HUES64 (cell line): ENCODE data around the gene RASIP1.
"Not testable (repeated sequence)": the region's sequence is repeated elsewhere in the genome, so short reads cannot be mapped to it uniquely, and the experiment has no call there.

Experiments
- H3K27ac ChIP-seq: 2 replicates; pipeline ENCODE4 v1.7.0; 2013; ENCODE audit warnings: low read depth, low read length, inconsistent platforms
- H3K27me3 ChIP-seq: 2 replicates; pipeline ENCODE4 v1.6.1; 2013; ENCODE audit warnings: mild to moderate bottlenecking, low read length; ENCODE audit not compliant: insufficient read depth
- H3K36me3 ChIP-seq: 2 replicates; pipeline ENCODE4 v1.6.1; 2013; ENCODE audit warnings: mild to moderate bottlenecking, low read length; ENCODE audit not compliant: insufficient read depth
- H3K4me1 ChIP-seq: 2 replicates; pipeline ENCODE4 v1.6.1; 2013; ENCODE audit warnings: mild to moderate bottlenecking, low read length, moderate library complexity; ENCODE audit not compliant: insufficient read depth
- H3K4me3 ChIP-seq: 2 replicates; pipeline ENCODE4 v1.5.1; 2013; ENCODE audit warnings: mild to moderate bottlenecking, low read length, moderate library complexity
- H3K9ac ChIP-seq: 2 replicates; pipeline ENCODE4 v1.6.1; 2013; ENCODE audit warnings: mild to moderate bottlenecking, low read depth, low read length
- H3K9me3 ChIP-seq: 2 replicates; pipeline ENCODE4 v1.6.1; 2013; ENCODE audit warnings: low read depth, low read length; ENCODE audit not compliant: insufficient read depth
- WGBS: fragments of 150-250, 120-280 bp; methylation state at CpG from one replicate; pipeline ENCODE4 v1.1.7; 2013; ENCODE audit warnings: missing lambda C conversion rate; 5-methylcytosine and 5-hydroxymethylcytosine counted together

RASIP1 gene

DNA sequence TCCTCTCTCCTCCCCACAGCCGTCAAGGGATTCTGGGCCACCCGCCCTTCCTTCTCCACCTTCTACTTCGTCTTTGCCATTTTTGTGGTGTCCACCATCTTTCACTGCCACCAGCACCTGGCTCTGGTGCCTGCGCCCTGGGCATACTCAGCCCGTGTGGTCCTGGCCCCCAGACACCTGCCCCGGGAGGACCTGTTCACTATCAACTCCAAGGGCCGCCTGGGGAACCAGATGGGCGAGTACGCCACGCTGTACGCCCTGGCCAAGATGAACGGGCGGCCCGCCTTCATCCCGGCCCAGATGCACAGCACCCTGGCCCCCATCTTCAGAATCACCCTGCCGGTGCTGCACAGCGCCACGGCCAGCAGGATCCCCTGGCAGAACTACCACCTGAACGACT lies 60.4 kb downstream of the RASIP1 start:
- not testable (repeated sequence) for H3K9ac ChIP-seq, H3K4me1 ChIP-seq, H3K27me3 ChIP-seq, H3K36me3 ChIP-seq, H3K9me3 ChIP-seq, H3K27ac ChIP-seq, H3K4me3 ChIP-seq
- 94% methylated on average over 14 of the region's 19 CpGs for WGBS

GRCh38 chr19:48678201-48678600 lies 62.2 kb downstream of the RASIP1 start:
- Histone ChIP-seq H3K27me3 (peaks cover 11% of the 10 kb centered on the region), H3K4me3 (no peak overlapping the region), H3K4me1 (peaks cover 24% of the 10 kb centered on the region), H3K36me3 (no peaks in the 10 kb centered on the region), H3K27ac (no peak overlapping the region), H3K9ac (no peak overlapping the region), H3K9me3 (no peaks in the 10 kb centered on the region)
- WGBS, result 86% methylated on average over 3 of the region's 4 CpGs

- WGBS, result 93% methylated on average over 13 of the region's 13 CpGs
- H3K4me1 ChIP-seq, result peaks cover 25% of the 10 kb centered on the region
- H3K36me3 ChIP-seq, result no peaks in the 10 kb centered on the region
These were observed 63.5 kb downstream of the RASIP1 start for GRCh38 chr19:48676887-48677286.

GRCh38 chr19:48676487-48676886 lies 63.9 kb downstream of the RASIP1 start:
- no peaks in the 10 kb centered on the region for H3K36me3 ChIP-seq
- WGBS, result 91% methylated on average over 17 of the region's 17 CpGs
- H3K9ac ChIP-seq, result no peak overlapping the region

More at GRCh38 chr19:48676887-48677286, 63.5 kb downstream of the RASIP1 start:
- H3K9ac ChIP-seq, result no peak overlapping the region
- peaks cover 11% of the 10 kb centered on the region for H3K27me3 ChIP-seq
- no peaks in the 10 kb centered on the region for H3K9me3 ChIP-seq
- no peak overlapping the region for H3K4me3 ChIP-seq
- H3K27ac ChIP-seq, result no peak overlapping the region

GRCh38 chr19:48674921-48675824 lies 65.2 kb downstream of the RASIP1 start:
- Histone ChIP-seq H3K9ac (no peak overlapping the region), H3K27ac (no peak overlapping the region), H3K36me3 (no peaks in the 10 kb centered on the region), H3K4me3 (no peak overlapping the region), H3K4me1 (peaks cover 25% of the 10 kb centered on the region), H3K27me3 (peaks cover 11% of the 10 kb centered on the region), H3K9me3 (no peaks in the 10 kb centered on the region)
- WGBS, result 39% methylated on average over 28 of the region's 28 CpGs

More at GRCh38 chr19:48676487-48676886, 63.9 kb downstream of the RASIP1 start:
- Histone ChIP-seq H3K4me3 (no peak overlapping the region), H3K4me1 (peaks cover 25% of the 10 kb centered on the region), H3K27ac (no peak overlapping the region), H3K9me3 (no peaks in the 10 kb centered on the region), H3K27me3 (peaks cover 11% of the 10 kb centered on the region)

DNA sequence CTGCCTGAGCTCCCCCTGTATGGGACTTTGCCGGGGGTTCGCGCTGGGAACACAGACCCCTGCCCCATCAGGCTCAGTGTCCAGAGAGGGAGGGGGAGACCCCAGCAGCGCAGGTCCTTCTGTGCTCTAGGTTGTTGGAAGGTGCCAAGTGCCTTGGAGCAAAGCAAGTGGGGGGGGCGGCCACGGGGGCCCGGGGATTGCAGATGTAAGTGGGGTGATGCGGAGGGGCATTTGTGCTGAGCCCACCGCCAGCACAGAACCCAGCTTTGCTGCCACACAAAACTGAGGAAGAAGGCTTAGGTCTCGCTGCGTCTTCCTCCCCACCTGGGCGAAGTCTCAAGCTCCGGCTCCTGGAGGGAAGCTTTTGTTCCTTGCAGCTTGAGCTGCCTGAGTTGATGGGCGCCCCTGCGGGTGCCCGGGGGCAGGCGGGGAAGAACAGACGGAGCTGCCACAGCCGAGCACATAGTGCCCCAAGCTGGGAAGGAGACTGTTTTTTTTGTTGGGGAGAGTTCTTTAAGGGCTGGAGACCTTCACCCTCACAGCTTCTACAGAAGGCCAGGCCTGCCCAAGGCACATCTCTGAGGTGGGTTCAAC lies 66.1 kb downstream of the RASIP1 start:
- H3K27ac ChIP-seq, result no peak overlapping the region
- H3K27me3 ChIP-seq, result peaks cover 11% of the 10 kb centered on the region
- H3K4me1 ChIP-seq, result peaks cover 25% of the 10 kb centered on the region
- 23% methylated on average over 19 of the region's 19 CpGs for WGBS
- H3K9me3 ChIP-seq, result no peaks in the 10 kb centered on the region
- no peak overlapping the region for H3K4me3 ChIP-seq
- H3K9ac ChIP-seq, result no peak overlapping the region
- no peaks in the 10 kb centered on the region for H3K36me3 ChIP-seq

DNA sequence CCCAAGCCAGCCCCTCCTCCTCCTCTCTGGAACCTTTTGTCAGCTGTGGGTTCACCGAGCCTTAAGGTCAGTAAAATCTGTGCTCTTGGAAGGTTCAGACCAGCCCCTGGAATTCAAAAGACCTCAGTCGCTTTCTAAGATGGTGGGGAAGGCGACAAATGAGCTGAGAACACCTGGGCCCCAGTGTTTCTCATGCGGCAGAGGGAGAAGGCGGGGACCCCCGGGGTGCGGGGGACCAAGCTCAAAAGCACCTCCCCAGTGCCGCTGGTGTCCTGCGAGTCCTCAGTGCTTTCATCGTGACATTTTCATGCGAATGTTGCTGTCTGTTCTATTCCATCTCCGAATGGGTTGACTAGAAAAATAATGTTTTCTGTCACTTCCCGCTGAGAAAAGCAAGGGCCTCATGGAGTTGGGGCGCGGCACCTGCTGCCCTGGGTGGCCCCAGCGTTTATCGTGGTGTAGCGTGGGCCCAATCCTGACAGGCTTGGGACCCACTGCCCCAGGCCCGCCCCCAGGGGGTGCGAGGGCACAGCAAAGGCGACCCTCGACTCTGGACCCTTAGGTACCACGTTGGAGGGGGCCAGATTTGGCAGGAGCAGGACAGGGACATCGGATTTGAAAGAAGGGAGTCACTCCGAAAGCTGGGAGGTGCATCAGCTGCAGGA lies 66.8 kb downstream of the RASIP1 start:
- H3K9me3 ChIP-seq, result no peaks in the 10 kb centered on the region
- no peak overlapping the region for H3K27ac ChIP-seq
- H3K36me3 ChIP-seq, result no peaks in the 10 kb centered on the region
- H3K27me3 ChIP-seq, result peaks cover 11% of the 10 kb centered on the region
- H3K4me1 ChIP-seq, result peaks cover 25% of the 10 kb centered on the region
- no peak overlapping the region for H3K9ac ChIP-seq
- H3K4me3 ChIP-seq, result peak overlapping the region; percentile 26; the same call in 1 of the 2 replicates
- 40% methylated on average over 25 of the region's 25 CpGs for WGBS

GRCh38 chr19:48672994-48673393 lies 67.4 kb downstream of the RASIP1 start, which contains the start of gene NTN5:
Gene NTN5, minus strand, starts transcription at chr19:48673017. Its CDS starts 2,031 bp downstream, at chr19:48670986.
- peak within 1 kb of the TSS; percentile 26; the same call in 1 of the 2 replicates for H3K4me3 ChIP-seq
- no peak within 1 kb of the TSS for H3K9ac ChIP-seq
- 45% methylated on average over 25 of the region's 25 CpGs for WGBS
- H3K27ac ChIP-seq, result no peak within 1 kb of the TSS
- H3K4me1 ChIP-seq, result peaks cover 25% of the 10 kb centered on the region
- no peaks in the 10 kb centered on the region for H3K36me3 ChIP-seq
- H3K27me3 ChIP-seq, result peaks cover 11% of the 10 kb centered on the region
- H3K9me3 ChIP-seq, result no peaks in the 10 kb centered on the region

DNA sequence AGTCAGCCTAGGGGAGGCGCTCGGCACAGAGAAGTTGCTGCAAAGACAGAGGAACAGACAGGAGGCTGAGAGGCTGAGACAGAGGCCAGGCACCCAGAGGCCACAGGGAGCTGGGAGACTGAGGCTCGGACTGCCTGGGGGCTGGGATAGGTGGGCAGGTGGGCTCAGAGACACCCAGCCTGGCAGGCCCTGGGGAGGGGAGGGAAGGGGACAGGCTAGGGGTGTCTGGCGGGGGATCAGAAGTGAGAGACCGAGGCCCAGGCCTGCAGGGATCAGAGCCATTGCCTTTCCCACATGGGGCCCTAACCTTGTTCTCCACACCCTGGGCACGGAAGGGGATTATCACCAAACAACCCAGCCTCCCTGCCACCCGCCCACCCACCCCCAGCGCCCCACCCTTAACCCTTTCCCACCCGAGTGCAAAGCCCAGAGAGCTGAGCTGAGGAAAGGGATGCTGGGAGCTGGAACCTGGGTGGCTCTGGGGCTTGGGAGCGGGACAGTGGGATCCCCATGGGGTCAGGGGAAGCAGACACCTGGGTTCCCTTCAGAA lies 68.9 kb downstream of the RASIP1 start:
- H3K4me1 ChIP-seq, result peaks cover 25% of the 10 kb centered on the region
- peaks cover 11% of the 10 kb centered on the region for H3K27me3 ChIP-seq
- 84% methylated on average over 4 of the region's 10 CpGs for WGBS
- H3K36me3 ChIP-seq, result no peaks in the 10 kb centered on the region
- no peak overlapping the region for H3K27ac ChIP-seq
- no peak overlapping the region for H3K9ac ChIP-seq
- H3K4me3 ChIP-seq, result no peak overlapping the region
- no peaks in the 10 kb centered on the region for H3K9me3 ChIP-seq

- 88% methylated on average over 21 of the region's 21 CpGs for WGBS
- Histone ChIP-seq H3K4me3 (no peak overlapping the region), H3K9me3 (no peaks in the 10 kb centered on the region), H3K27me3 (peaks cover 11% of the 10 kb centered on the region), H3K27ac (no peak overlapping the region), H3K9ac (no peak overlapping the region), H3K4me1 (peaks cover 25% of the 10 kb centered on the region), H3K36me3 (no peaks in the 10 kb centered on the region)
These were observed 69.5 kb downstream of the RASIP1 start for GRCh38 chr19:48670699-48671445.
